Measurements from ENCODE around the gene TMC1.

The TMC1 gene

GRCh38 chr9:72872718-72873117, 351.3 kb downstream of the TMC1 start:
- DNase-seq (ENCODE audit: low spot score): no peak

GRCh38 chr9:72873456-72873855, 352.0 kb downstream of the TMC1 start:
- no peak for DNase-seq (ENCODE audit: low spot score)

GRCh38 chr9:72874344-72874743, 352.9 kb downstream of the TMC1 start:
- DNase-seq (ENCODE audit: low spot score): no peak

- DNase-seq (ENCODE audit: low spot score): no peak
Measured at GRCh38 chr9:72875221-72875620, 353.8 kb downstream of the TMC1 start.

- DNase-seq (ENCODE audit: low spot score): no peak
Measured at GRCh38 chr9:72880821-72881220, 359.4 kb downstream of the TMC1 start.

- DNase-seq (ENCODE audit: low spot score): no peak
Measured at GRCh38 chr9:72882117-72882775, 360.8 kb downstream of the TMC1 start.

- no peak for DNase-seq (ENCODE audit: low spot score)
Measured at GRCh38 chr9:72883875-72884274, 362.5 kb downstream of the TMC1 start.

GRCh38 chr9:72884508-72884907, 363.1 kb downstream of the TMC1 start:
- no peak for DNase-seq (ENCODE audit: low spot score)

Data from ecto neural progenitor cell (in vitro differentiated cells).